PC-3 (cell line): ENCODE results near the gene NINJ2. TPM values are rescaled to one million over a fixed set of nuclear protein-coding genes. Genes with fewer than 3 reads are reported as not detected.
A peak's percentile ranks its signal among the peaks of the same experiment; 100 is the strongest.

Experiments used
- ATAC-seq: fragments of 200-7000 bp; cut with Tn5 transposase; 2 replicates; pipeline ENCODE4 v1.9.1; 2020; ENCODE audit warnings: mild to moderate bottlenecking, moderate library complexity
- BruUV-seq: library from RNA; stranded (reverse); fragments of 400-500 nt; replicated peaks from 2 replicates; lab custom pipeline; 2021; lab: Mats Ljungman, UMichigan
- CTCF ChIA-PET: fragments of 300-600 bp; sonication (Branson Sonifier 250); formaldehyde crosslinking; loops from one replicate; lab custom pipeline; 2022; ENCODE audit warnings: antibody characterized with exemption; lab: Charles Lee
- POLR2A ChIA-PET: fragments of 300-600 bp; sonication (Branson Sonifier 250); formaldehyde crosslinking; loops from one replicate; lab custom pipeline; 2022; ENCODE audit warnings: antibody characterized with exemption; ENCODE audit not compliant: unreplicated experiment; lab: Charles Lee
- DNase-seq: peaks from one replicate; pipeline ENCODE4 v3.0.0-alpha.2; 2015
- H2AFZ ChIP-seq: fragments of 300-600 bp; sonication (generic); 2 replicates; pipeline ENCODE4 v1.6.0; 2016; ENCODE audit warnings: antibody characterized with exemption, low read length
- H3F3A ChIP-seq: fragments of 300-600 bp; sonication (generic); one replicate; pipeline ENCODE4 v1.6.0; 2017; ENCODE audit warnings: antibody characterized with exemption, low read length, control low read depth, mild to moderate bottlenecking; ENCODE audit not compliant: unreplicated experiment
- H3K27ac ChIP-seq: fragments of 300-600 bp; sonication (generic); 2 replicates; pipeline ENCODE4 v1.5.1; 2016; ENCODE audit warnings: mild to moderate bottlenecking, low read length
- H3K27me3 ChIP-seq: fragments of 300-600 bp; sonication (generic); 2 replicates; pipeline ENCODE4 v1.6.1; 2016; ENCODE audit warnings: low read length, mixed read lengths
- H3K36me3 ChIP-seq: fragments of 300-600 bp; sonication (generic); 2 replicates; pipeline ENCODE4 v1.6.1; 2016; ENCODE audit warnings: low read depth, mixed run types, low read length, mixed read lengths
- H3K4me1 ChIP-seq: fragments of 300-600 bp; sonication (generic); 2 replicates; pipeline ENCODE4 v1.5.1; 2016; ENCODE audit warnings: low read length; ENCODE audit not compliant: insufficient read depth
- H3K4me2 ChIP-seq: fragments of 300-600 bp; sonication (generic); 2 replicates; pipeline ENCODE4 v1.6.0; 2016; ENCODE audit warnings: low read length
- H3K4me3 ChIP-seq: fragments of 300-600 bp; sonication (generic); 2 replicates; pipeline ENCODE4 v1.5.1; 2016; ENCODE audit warnings: mild to moderate bottlenecking, low read length, mixed read lengths
- H3K79me2 ChIP-seq: fragments of 300-600 bp; sonication (generic); 2 replicates; pipeline ENCODE4 v1.6.1; 2017; ENCODE audit warnings: low read length, mixed read lengths
- H3K9ac ChIP-seq: fragments of 300-600 bp; sonication (generic); 2 replicates; pipeline ENCODE4 v1.6.0; 2016; ENCODE audit warnings: mild to moderate bottlenecking, low read length
- H3K9me2 ChIP-seq: fragments of 300-600 bp; sonication (generic); replicated peaks from 2 replicates; pipeline ENCODE4 v1.6.1; 2016; ENCODE audit warnings: mixed run types, low read length, mixed read lengths
- H3K9me3 ChIP-seq: fragments of 300-600 bp; sonication (generic); 2 replicates; pipeline ENCODE4 v1.6.1; 2016; ENCODE audit warnings: low read length, mixed read lengths
- H4K20me1 ChIP-seq: fragments of 300-600 bp; sonication (generic); 2 replicates; pipeline ENCODE4 v1.6.1; 2016; ENCODE audit warnings: low read length, mixed read lengths
- CTCF ChIP-seq: fragments of 300-600 bp; sonication (generic); conservative IDR thresholded peaks from 2 replicates; pipeline ENCODE4 v1.5.1; 2017; ENCODE audit warnings: antibody characterized with exemption, low read depth, mild to moderate bottlenecking, low read length
- EZH2 ChIP-seq: fragments of 300-600 bp; sonication (generic); IDR thresholded peaks from one replicate; pipeline ENCODE4 v1.6.1; 2017; ENCODE audit warnings: antibody characterized with exemption, mild to moderate bottlenecking, low read length; ENCODE audit not compliant: unreplicated experiment
- EZH2phosphoT487 ChIP-seq: fragments of 300-600 bp; sonication (generic); IDR thresholded peaks from 2 replicates; pipeline ENCODE4 v1.6.1; 2018; ENCODE audit warnings: mild to moderate bottlenecking, antibody characterized with exemption, low read length, borderline replicate concordance
- intact Hi-C: fragments of 100-400 bp; cut with micrococcal nuclease; formaldehyde crosslinking; loops from 2 replicates; pipeline ENCODE4 v1.9.0; 2023
- total RNA-seq: library from RNA; depleted of rRNA; stranded (reverse); fragments of >200 nt; gene quantifications from 2 replicates; pipeline ENCODE4 v1.2.3, GENCODE V29; 2014

Gene NINJ2
- total RNA-seq, 1 experiment from 2014 or later: not detected

- DNase-seq (no peak), ATAC-seq (no peak)
- Histone ChIP-seq H3K27me3 (no peaks in the 10 kb centered on the region), H2AFZ (no peak overlapping the region), H3K79me2 (no peaks in the 10 kb centered on the region), H3K9me2 (no peaks in the 10 kb centered on the region), H3K4me1 (peaks cover 28% of the 10 kb centered on the region), H4K20me1 (no peaks in the 10 kb centered on the region), H3K9ac (peak overlapping the region; percentile 56; the same call in 1 of the 2 replicates), H3K4me2 (no peak overlapping the region), H3K9me3 (no peaks in the 10 kb centered on the region), H3K36me3 (no peaks in the 10 kb centered on the region), H3F3A (no peaks in the 10 kb centered on the region), H3K27ac (peak overlapping the region; percentile 70), H3K4me3 (no peak overlapping the region)
- ChIA-PET POLR2A (interaction anchor here (0.6 kb wide), 1 partner anchor 36 kb away, joined by 5 read pairs; no protein-coding TSS in a partner anchor), CTCF (interaction anchor here (0.6 kb wide), 2 partner anchors 16 to 36 kb away, joined by 3 to 9 read pairs; no protein-coding TSS in a partner anchor)
- BruUV-seq: no TSS peak
- TF ChIP-seq EZH2phosphoT487 (no peak), EZH2 (no peak), CTCF (no peak)
- intact Hi-C loops: loop anchor here (5.0 kb wide), 2 partner anchors 32 to 77 kb away; no protein-coding TSS in a partner anchor
These were observed 123.5 kb downstream of the NINJ2 start for GRCh38 chr12:539540-540310.

- ATAC-seq (no peak; the same call in 1 of the 2 replicates), DNase-seq (peak; percentile 69)
- Histone ChIP-seq H3K9me3 (no peaks in the 10 kb centered on the region), H3K27ac (peak overlapping the region; percentile 70), H3K4me2 (0 out of 2 replicates have a peak overlapping the region, but pooled peaks have one; percentile 31), H3K27me3 (no peaks in the 10 kb centered on the region), H3K79me2 (no peaks in the 10 kb centered on the region), H2AFZ (no peak overlapping the region), H4K20me1 (no peaks in the 10 kb centered on the region), H3K9me2 (no peaks in the 10 kb centered on the region), H3K36me3 (no peaks in the 10 kb centered on the region), H3F3A (no peaks in the 10 kb centered on the region), H3K9ac (peak overlapping the region; percentile 56), H3K4me3 (no peak overlapping the region), H3K4me1 (peaks cover 28% of the 10 kb centered on the region)
- TF ChIP-seq EZH2phosphoT487: no peak
- TF ChIP-seq CTCF: no peak
- no peak for TF ChIP-seq EZH2
- CTCF ChIA-PET: interaction anchor here (0.6 kb wide), 2 partner anchors 16 to 37 kb away, joined by 3 to 9 read pairs; no protein-coding TSS in a partner anchor
- POLR2A ChIA-PET: interaction anchor here (0.6 kb wide), 1 partner anchor 35 kb away, joined by 5 read pairs; no protein-coding TSS in a partner anchor
- no TSS peak for BruUV-seq
- intact Hi-C loops: loop anchor here (5.0 kb wide), 1 partner anchor 77 kb away; no protein-coding TSS in a partner anchor
These were observed 124.3 kb downstream of the NINJ2 start for GRCh38 chr12:538731-539539.
